ENCODE measurements around the gene SLC25A4. TPM values are rescaled to one million over a fixed set of nuclear protein-coding genes. Genes with fewer than 3 reads are reported as not detected.

The SLC25A4 gene
- total and polyA plus RNA-seq, 2 of the 13 experiments (the other 11 are each of a cell fraction or from before 2014, with no cell fraction given), result 30.3 to 42.1 TPM

DNA sequence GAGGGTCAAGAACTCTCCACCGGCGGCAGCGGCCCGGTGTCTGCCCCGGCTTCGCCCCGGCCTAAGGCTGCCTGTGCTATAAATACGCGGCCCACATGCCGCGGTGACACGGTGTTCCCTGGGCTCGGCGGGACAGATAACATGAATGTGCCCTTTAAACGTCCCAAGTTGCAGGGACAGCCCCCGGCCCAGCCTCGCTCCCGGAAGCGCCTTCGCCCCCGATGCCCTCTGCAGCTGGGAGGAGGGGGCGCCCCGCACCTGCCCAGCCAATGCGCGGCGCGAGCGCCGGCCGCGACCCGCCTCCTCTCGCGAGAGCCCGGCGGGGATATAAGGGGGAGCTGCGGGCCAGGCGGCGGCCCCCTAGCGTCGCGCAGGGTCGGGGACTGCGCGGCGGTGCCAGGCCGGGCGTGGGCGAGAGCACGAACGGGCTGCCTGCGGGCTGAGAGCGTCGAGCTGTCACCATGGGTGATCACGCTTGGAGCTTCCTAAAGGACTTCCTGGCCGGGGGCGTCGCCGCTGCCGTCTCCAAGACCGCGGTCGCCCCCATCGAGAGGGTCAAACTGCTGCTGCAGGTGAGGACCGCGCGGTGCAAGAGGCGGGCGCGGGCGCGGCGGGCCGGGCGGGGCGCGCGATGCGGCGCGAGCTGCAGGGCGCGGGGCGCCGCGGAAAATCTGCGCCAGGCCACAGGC, at the start of gene SLC25A4 (continued):
- TF ChIP-seq ZBTB33 (CRISPR knock-in tag; IDR thresholded peaks at IDR 0.05), result 0 out of 2 replicates have a peak, but pooled peaks have one; percentile 43
- no peak for TF ChIP-seq ADNP (CRISPR knock-in tag; IDR thresholded peaks at IDR 0.05)
- 0 out of 2 replicates have a peak, but pooled peaks have one; percentile 68 for TF ChIP-seq ZNF256 (CRISPR knock-in tag; conservative IDR thresholded peaks at IDR 0.05)
- peak; percentile 53 for TF ChIP-seq KDM3A (CRISPR knock-in tag; IDR thresholded peaks at IDR 0.05; ENCODE audit: low read depth)
- peak; percentile 56; the same call in 1 of the 2 replicates for TF ChIP-seq ZNF614 (CRISPR knock-in tag; IDR thresholded peaks at IDR 0.05; ENCODE audit: borderline replicate concordance)
- peak; percentile 78 for TF ChIP-seq ZSCAN12 (CRISPR knock-in tag; IDR thresholded peaks at IDR 0.05)
- no peak for TF ChIP-seq ZBTB44 (CRISPR knock-in tag; IDR thresholded peaks at IDR 0.05)
- no peak for TF ChIP-seq ZNF121 (CRISPR knock-in tag; IDR thresholded peaks at IDR 0.05)
- TF ChIP-seq BCL3 (CRISPR knock-in tag; IDR thresholded peaks at IDR 0.05), result peak; percentile 93; the same call in 1 of the 2 replicates
- TF ChIP-seq REXO4 (CRISPR knock-in tag; IDR thresholded peaks at IDR 0.05; ENCODE audit: borderline replicate concordance), result no peak
- TF ChIP-seq, protein P1, sequence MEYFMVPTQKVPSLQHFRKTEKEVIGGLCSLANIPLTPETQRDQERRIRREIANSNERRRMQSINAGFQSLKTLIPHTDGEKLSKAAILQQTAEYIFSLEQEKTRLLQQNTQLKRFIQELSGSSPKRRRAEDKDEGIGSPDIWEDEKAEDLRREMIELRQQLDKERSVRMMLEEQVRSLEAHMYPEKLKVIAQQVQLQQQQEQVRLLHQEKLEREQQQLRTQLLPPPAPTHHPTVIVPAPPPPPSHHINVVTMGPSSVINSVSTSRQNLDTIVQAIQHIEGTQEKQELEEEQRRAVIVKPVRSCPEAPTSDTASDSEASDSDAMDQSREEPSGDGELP (IDR thresholded peaks at IDR 0.05; ENCODE audit: borderline replicate concordance, low read depth), result peak; percentile 79; the same call in 1 of the 2 replicates
- no peak for TF ChIP-seq ISX (CRISPR knock-in tag; conservative IDR thresholded peaks at IDR 0.05)
- peak; percentile 84 for TF ChIP-seq HOXA3 (CRISPR knock-in tag; IDR thresholded peaks at IDR 0.05)
- TF ChIP-seq POLR2G (IDR thresholded peaks at IDR 0.05; ENCODE audit: low read depth, low read length), result peak; percentile 98
- no peak for TF ChIP-seq CEBPG (CRISPR knock-in tag; IDR thresholded peaks at IDR 0.05)
- TF ChIP-seq, protein P2, sequence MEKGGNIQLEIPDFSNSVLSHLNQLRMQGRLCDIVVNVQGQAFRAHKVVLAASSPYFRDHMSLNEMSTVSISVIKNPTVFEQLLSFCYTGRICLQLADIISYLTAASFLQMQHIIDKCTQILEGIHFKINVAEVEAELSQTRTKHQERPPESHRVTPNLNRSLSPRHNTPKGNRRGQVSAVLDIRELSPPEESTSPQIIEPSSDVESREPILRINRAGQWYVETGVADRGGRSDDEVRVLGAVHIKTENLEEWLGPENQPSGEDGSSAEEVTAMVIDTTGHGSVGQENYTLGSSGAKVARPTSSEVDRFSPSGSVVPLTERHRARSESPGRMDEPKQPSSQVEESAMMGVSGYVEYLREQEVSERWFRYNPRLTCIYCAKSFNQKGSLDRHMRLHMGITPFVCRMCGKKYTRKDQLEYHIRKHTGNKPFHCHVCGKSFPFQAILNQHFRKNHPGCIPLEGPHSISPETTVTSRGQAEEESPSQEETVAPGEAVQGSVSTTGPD (CRISPR knock-in tag; IDR thresholded peaks at IDR 0.05), result no peak
- TF ChIP-seq ZNF281 (CRISPR knock-in tag; IDR thresholded peaks at IDR 0.05; ENCODE audit: borderline replicate concordance), result peak; percentile 69; the same call in 1 of the 2 replicates
- TF ChIP-seq, protein P3, sequence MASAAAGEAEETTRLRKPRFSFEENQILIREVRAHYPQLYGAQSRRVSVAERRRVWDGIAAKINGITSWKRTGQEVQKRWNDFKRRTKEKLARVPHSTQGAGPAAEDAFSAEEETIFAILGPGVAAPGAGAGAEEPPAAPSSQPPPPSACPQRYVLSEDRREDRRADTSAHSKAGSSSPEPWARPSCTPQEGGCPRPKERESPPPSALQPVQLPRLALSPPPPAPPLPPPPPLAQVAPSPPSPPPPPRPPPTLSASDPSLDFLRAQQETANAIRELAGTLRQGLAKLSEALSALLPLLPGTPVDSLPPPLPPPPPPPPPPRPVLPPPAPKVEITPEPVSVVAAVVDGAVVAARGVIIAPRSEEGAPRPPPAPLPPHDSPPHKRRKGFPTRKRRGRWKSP (CRISPR knock-in tag; IDR thresholded peaks at IDR 0.05), result peak; percentile 92; the same call in 1 of the 2 replicates
